KOPT-K1 (cell line): ENCODE results near the gene RAD51B.

ENCODE experiments used
- H3K27ac ChIP-seq: fragments of 200-600 bp; sonication (generic); 2 replicates; pipeline ENCODE4 v1.5.1; 2016; ENCODE audit warnings: antibody characterized with exemption, mild to moderate bottlenecking, low read depth, low read length; ENCODE audit not compliant: poor library complexity, severe bottlenecking
- H3K36me3 ChIP-seq: fragments of 200-600 bp; sonication (generic); 2 replicates; pipeline ENCODE4 v1.5.1; 2017; ENCODE audit warnings: antibody characterized with exemption, mild to moderate bottlenecking, low read length, moderate library complexity; ENCODE audit not compliant: insufficient read depth
- H3K9me3 ChIP-seq: fragments of 200-600 bp; sonication (generic); 2 replicates; pipeline ENCODE4 v1.5.1; 2017; ENCODE audit warnings: antibody characterized with exemption, low read length, mild to moderate bottlenecking; ENCODE audit not compliant: insufficient read depth, poor library complexity, severe bottlenecking

The RAD51B gene

GRCh38 chr14:68306934-68307789, 487.6 kb downstream of the RAD51B start:
- H3K27ac ChIP-seq = no peak overlapping the region
- H3K9me3 ChIP-seq = peaks cover 3% of the 10 kb centered on the region

DNA sequence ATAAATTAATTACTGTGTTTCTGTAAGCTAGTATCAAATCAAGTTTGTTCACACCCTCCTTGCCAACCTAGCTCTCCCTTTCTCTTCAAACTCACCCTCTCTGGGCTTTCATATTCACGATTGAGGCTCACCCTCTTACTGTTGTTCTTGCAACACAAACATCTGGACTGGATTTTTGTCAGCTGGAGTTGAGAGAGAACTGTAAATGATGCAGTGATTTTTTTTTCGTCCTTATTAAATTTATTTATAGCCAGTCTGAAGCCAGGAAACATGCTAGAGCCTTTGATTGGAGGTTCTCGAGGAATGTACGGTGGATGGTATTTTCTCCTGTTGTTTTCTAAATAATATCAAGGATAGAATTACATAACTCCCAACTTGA, 488.2 kb downstream of the RAD51B start:
- H3K9me3 ChIP-seq = no peaks in the 10 kb centered on the region
- no peaks in the 10 kb centered on the region for H3K36me3 ChIP-seq
- no peak overlapping the region for H3K27ac ChIP-seq

More at GRCh38 chr14:68306934-68307789, 487.6 kb downstream of the RAD51B start:
- H3K36me3 ChIP-seq = no peaks in the 10 kb centered on the region

DNA sequence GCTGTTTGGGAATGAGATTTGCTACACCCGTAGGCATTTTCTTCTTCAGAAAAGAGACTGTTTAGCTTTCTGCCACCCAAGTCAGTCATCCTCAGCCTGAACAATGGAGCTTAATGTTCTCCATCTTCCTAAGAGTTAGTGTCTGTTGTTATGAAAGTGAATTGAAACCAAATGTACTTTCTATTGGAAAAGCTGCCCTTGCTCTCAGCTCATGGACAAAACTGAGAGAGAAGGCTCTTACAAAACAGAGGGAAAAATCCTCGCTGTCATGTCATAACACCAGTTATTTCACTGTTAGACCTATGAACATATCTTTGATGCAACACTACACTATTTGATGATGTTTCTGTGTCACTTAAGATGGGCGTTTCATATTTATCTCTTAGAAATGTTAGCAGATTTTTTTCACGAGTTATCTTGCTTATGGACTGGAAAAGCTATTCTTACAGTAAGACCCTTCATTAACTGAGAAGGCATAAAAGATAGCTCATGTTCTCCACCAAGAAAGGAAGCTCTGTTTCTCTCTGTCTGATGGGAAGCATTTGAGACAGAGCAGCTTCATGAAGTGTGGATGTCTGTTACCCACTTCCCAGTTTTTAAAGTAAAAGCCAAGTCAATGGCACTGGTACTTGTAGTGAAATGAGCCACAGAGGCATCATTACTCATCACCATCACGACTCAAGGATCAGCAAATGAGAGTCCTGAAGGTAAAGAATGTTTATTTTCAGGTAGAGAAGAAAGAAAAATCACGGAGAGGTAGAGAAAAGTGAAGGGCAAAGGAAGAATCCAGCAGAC, 489.3 kb downstream of the RAD51B start:
- H3K27ac ChIP-seq = no peak overlapping the region
- H3K9me3 ChIP-seq = no peaks in the 10 kb centered on the region
- no peaks in the 10 kb centered on the region for H3K36me3 ChIP-seq

- Histone ChIP-seq H3K9me3 (no peaks in the 10 kb centered on the region), H3K27ac (no peak overlapping the region), H3K36me3 (no peaks in the 10 kb centered on the region)
These were observed 490.0 kb downstream of the RAD51B start for GRCh38 chr14:68309616-68310015.

DNA sequence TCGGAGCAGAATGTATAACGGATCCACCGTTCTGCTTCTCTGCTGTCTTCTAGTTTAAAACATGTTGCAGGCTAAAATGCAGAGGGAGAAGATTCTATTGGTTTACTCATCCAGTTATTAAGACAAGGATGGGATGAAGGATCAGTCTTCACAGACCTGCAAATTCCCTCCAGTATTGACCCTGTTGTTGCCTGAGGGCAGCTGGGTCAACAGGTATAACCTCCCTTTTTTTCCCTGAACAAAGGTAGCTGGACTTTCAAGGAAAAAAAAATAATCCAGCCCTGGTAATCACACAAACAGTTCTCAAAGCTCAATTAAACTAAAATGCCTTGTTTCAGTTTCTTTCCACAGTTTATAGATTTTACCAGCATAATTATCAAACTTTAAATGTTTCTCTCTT, 492.7 kb downstream of the RAD51B start:
- no peaks in the 10 kb centered on the region for H3K9me3 ChIP-seq
- no peak overlapping the region for H3K27ac ChIP-seq
- H3K36me3 ChIP-seq = no peaks in the 10 kb centered on the region

- Histone ChIP-seq H3K27ac (no peak overlapping the region), H3K36me3 (no peaks in the 10 kb centered on the region), H3K9me3 (no peaks in the 10 kb centered on the region)
These were observed 493.5 kb downstream of the RAD51B start for GRCh38 chr14:68312884-68313610.

- H3K27ac ChIP-seq = no peak overlapping the region
- no peaks in the 10 kb centered on the region for H3K36me3 ChIP-seq
- no peaks in the 10 kb centered on the region for H3K9me3 ChIP-seq
These were observed 495.1 kb downstream of the RAD51B start for GRCh38 chr14:68314642-68315041.

DNA sequence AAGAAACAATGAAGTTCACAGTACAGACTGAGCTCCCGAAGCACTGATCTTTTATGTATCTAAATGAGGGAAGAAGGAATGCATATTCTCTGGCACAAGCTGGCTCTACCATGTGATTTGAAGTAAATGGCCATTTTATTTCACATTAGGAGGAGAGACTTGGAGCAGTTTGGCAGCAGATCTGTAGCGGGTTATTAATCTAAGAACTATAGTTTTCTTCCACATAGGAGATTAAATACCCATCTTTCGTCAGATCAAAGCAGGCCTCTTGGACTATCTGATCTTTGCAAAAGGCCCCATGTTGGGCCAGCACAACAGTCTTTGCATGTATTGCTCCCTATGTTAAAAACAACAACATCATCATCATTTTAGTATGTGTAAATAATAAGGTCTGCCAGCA, 495.5 kb downstream of the RAD51B start:
- Histone ChIP-seq H3K27ac (no peak overlapping the region), H3K9me3 (no peaks in the 10 kb centered on the region), H3K36me3 (no peaks in the 10 kb centered on the region)

GRCh38 chr14:68316078-68316868, 496.7 kb downstream of the RAD51B start:
- H3K9me3 ChIP-seq = no peaks in the 10 kb centered on the region
- H3K36me3 ChIP-seq = no peaks in the 10 kb centered on the region
- H3K27ac ChIP-seq = no peak overlapping the region

- no peak overlapping the region for H3K27ac ChIP-seq
- H3K9me3 ChIP-seq = no peaks in the 10 kb centered on the region
- no peaks in the 10 kb centered on the region for H3K36me3 ChIP-seq
These were observed 497.7 kb downstream of the RAD51B start for GRCh38 chr14:68317239-68317638.

DNA sequence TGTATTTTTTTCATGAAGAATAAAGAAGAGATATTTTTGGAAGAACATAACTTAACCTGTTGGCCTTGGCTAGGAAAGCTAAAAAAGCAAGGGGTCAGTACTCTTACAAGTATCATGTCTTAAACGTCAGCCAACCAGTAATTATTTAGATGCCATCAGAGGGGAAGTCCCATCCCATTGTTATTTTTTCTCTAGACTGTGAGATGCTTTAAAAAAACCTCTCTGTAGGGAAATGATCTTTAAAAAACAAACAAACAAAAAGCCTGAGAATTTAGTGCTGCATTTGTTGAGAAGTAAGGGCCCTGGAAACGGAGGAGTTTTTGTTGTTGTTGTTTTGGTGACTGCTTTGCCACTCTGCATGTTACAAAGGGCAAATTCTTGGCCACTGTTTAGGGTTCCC, 499.2 kb downstream of the RAD51B start:
- no peak overlapping the region for H3K27ac ChIP-seq
- no peaks in the 10 kb centered on the region for H3K9me3 ChIP-seq
- no peaks in the 10 kb centered on the region for H3K36me3 ChIP-seq

DNA sequence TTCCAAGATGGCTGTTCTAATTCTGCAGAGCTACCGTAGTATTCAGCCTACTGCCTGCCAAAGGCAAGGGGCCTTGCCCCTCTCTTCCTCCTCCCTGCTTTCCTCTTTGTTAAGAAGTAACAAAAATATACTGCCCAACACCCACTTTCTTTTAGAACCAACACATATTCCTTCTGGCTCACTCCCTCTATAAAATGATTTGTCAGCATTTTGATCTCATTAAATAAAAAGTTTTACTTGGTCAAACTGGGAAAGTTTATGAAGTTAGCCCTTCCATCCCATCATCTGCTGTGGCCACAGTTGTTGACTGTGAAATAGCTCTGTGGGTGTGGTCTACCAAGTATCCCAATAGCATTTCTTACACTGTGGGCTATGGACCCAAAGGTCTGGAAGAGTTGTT, 500.9 kb downstream of the RAD51B start:
- H3K36me3 ChIP-seq = no peaks in the 10 kb centered on the region
- no peaks in the 10 kb centered on the region for H3K9me3 ChIP-seq
- H3K27ac ChIP-seq = no peak overlapping the region

GRCh38 chr14:68322940-68323620, 503.5 kb downstream of the RAD51B start:
- Histone ChIP-seq H3K27ac (no peak overlapping the region), H3K9me3 (no peaks in the 10 kb centered on the region), H3K36me3 (no peaks in the 10 kb centered on the region)

- no peaks in the 10 kb centered on the region for H3K9me3 ChIP-seq
- no peak overlapping the region for H3K27ac ChIP-seq
- H3K36me3 ChIP-seq = no peaks in the 10 kb centered on the region
These were observed 505.8 kb downstream of the RAD51B start for GRCh38 chr14:68325267-68325807.
